Heart left ventricle (tissue), 16 donors: ENCODE data around the gene C8A. TPM values are rescaled to one million over a fixed set of nuclear protein-coding genes. Genes with fewer than 3 reads are reported as not detected.

Experiments
- ATAC-seq, 4 donors: fragments of 200-7000 bp; cut with Tn5 transposase; one replicate each; pipeline ENCODE4 v1.9.1; 2020 to 2022; ENCODE audit warnings: moderate library complexity in 4 of 4, mild to moderate bottlenecking in 3 of 4, moderate number of reproducible peaks in 1 of 4
- DNase-seq, 5 donors: peaks; one replicate each; pipeline ENCODE4 v3.0.0-alpha.2; 2020
- H3K27ac ChIP-seq, 12 donors: fragments of 200-600 bp; sonication (generic) in 4 of 12; one replicate each; pipeline versions ENCODE4 v1.5.0 to v1.8.0; 2016 to 2022; ENCODE audit warnings: mild to moderate bottlenecking in 2 of 12
- H3K27me3 ChIP-seq, 9 donors: fragments of 200-600 bp; sonication (generic) in 2 of 9; one replicate each; pipeline versions ENCODE4 v1.5.1 to v1.8.0; 2016 to 2022; ENCODE audit warnings: mild to moderate bottlenecking in 3 of 9
- H3K36me3 ChIP-seq, 9 donors: fragments of 200-600 bp; sonication (generic) in 2 of 9; one replicate each; pipeline versions ENCODE4 v1.5.0 to v1.8.0; 2018 to 2022; ENCODE audit warnings: mild to moderate bottlenecking in 2 of 9
- H3K4me1 ChIP-seq, 12 donors: fragments of 200-600 bp; sonication (generic) in 4 of 12; one replicate each; pipeline versions ENCODE4 v1.5.0 to v1.8.0; 2016 to 2022; ENCODE audit warnings: mild to moderate bottlenecking in 3 of 12
- H3K4me3 ChIP-seq, 12 donors: fragments of 200-600 bp; sonication (generic) in 4 of 12; one replicate each; pipeline versions ENCODE4 v1.5.0 to v1.8.0; 2017 to 2022; ENCODE audit warnings: mild to moderate bottlenecking in 9 of 12, moderate library complexity in 4 of 12
- H3K9me3 ChIP-seq, 12 donors: fragments of 200-600 bp; sonication (generic) in 4 of 12; one replicate each; pipeline versions ENCODE4 v1.5.0 to v1.8.0; 2016 to 2022; ENCODE audit warnings: mild to moderate bottlenecking in 1 of 12
- POLR2A ChIP-seq, 2 donors: fragments of 450-650 bp; IDR thresholded peaks; one replicate each; pipeline ENCODE4 v1.6.1; 2017; ENCODE audit warnings: antibody characterized with exemption in 2 of 2, mild to moderate bottlenecking in 2 of 2, moderate library complexity in 2 of 2
- WGBS, 4 donors: extraction: QIAGEN DNeasy Blood & Tissue Kit in 2 of 4; methylation state at CpG; one replicate each; pipeline versions ENCODE4 v1.1.5 to v1.1.7; 2013 to 2018; 5-methylcytosine and 5-hydroxymethylcytosine counted together
- intact Hi-C, 10 donors: fragments of 100-400 bp; cut with DNase I; formaldehyde crosslinking; loops; one replicate each; pipeline versions ENCODE4 v1.11.1 to v1.14.2; 2022
- polyA plus RNA-seq, 2 donors: library from polyadenylated mRNA; stranded (reverse); fragments of 200-250 nt; gene quantifications; one replicate each; pipeline ENCODE4 v1.2.3, GENCODE V29; 2013
- total RNA-seq, 9 donors: library from RNA; depleted of rRNA in 2 of 9; stranded (reverse); fragments of >200 nt in 2 of 9; fragmentation: NEBNext Ultra II Directional in 3 of 9; extraction: Animal tissue kit (Norgen Biotek cat#: 25700) in 3 of 9; gene quantifications; one replicate each; pipeline versions ENCODE4 v1.1.0 to v1.2.4, GENCODE V29; 2016 to 2023
- TF ChIP-seq, protein P1 (sequence below), 12 donors: fragments of 200-600 bp; sonication (generic) in 4 of 12; IDR thresholded peaks; one replicate each; pipeline versions ENCODE4 v1.5.0 to v1.8.0; 2018 to 2022; ENCODE audit warnings: antibody characterized with exemption in 12 of 12, mild to moderate bottlenecking in 5 of 12
- donor health status: ischemic (EF 13 %, LVEDD 7.1; RV severe dilation, severe dysfunction).
- donor health status: healthy with polysubstance abuse.
- donor health status: DM: no; HTN: yes; CAD: no.
- donor health status: DM: no; HTN: no; CAD: no.
- donor health status: ischemic (EF 25% LVEDD 6.9; RV normal size, moderate dysfunction).
- donor health status: ischemic (EF 25% LVEDD 5.7; RV mildly dilated, moderate dysfunction).
- donor health status: healthy.
- donor health status: DM: yes; HTN: yes; CAD: no.
- donor health status: ischemic (EF 35%, LVEDD 5.7; RV mildly dilated, moderate dysfunction).
- donor health status: nonischemic (EF 11% LVEDD 7.7; RV severe dilation, severe dysfunction).
- donor health status: DM: yes; HTN: yes; CAD: no.
- donor health status: PGD.
- donor health status: ischemic (EF 29% LVEDD 5.4; RV normal size, mild dysfunction).
- donor health status: nonischemic (EF 23%, LVEDD 6.1; RV moderate dilation, normal function).

The C8A gene
- total and polyA plus RNA-seq, 11 donors = not detected

DNA sequence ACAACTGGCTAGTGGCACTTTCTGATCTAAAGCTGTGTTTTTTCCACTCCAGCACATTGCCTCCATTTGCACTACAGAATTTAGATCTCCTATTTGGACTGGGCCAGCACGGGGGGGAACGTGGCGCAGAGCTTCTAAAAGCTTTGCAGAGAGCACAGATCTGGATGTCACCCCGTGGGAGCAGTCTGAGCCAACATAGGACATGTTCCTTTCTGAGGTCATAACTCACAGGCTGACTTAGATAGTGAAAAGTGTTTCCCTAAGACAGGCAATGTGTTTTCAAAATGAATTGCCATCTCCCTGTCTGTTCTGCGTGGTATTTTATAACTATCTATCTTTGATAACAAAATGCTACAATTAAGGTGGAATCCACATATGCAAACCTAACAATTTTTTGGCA lies 3.7 kb upstream of the C8A start:
- peaks cover 0 to 4% (median 0%) of the 10 kb centered on the region in 9 donors for H3K27me3 ChIP-seq
- H3K9me3 ChIP-seq = no peaks in the 10 kb centered on the region
- intact Hi-C loops = no loop called here
- H3K4me3 ChIP-seq = no peak overlapping the region
- TF ChIP-seq, protein P1, sequence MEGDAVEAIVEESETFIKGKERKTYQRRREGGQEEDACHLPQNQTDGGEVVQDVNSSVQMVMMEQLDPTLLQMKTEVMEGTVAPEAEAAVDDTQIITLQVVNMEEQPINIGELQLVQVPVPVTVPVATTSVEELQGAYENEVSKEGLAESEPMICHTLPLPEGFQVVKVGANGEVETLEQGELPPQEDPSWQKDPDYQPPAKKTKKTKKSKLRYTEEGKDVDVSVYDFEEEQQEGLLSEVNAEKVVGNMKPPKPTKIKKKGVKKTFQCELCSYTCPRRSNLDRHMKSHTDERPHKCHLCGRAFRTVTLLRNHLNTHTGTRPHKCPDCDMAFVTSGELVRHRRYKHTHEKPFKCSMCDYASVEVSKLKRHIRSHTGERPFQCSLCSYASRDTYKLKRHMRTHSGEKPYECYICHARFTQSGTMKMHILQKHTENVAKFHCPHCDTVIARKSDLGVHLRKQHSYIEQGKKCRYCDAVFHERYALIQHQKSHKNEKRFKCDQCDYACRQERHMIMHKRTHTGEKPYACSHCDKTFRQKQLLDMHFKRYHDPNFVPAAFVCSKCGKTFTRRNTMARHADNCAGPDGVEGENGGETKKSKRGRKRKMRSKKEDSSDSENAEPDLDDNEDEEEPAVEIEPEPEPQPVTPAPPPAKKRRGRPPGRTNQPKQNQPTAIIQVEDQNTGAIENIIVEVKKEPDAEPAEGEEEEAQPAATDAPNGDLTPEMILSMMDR (IDR thresholded peaks at IDR 0.05) = no peak
- TF ChIP-seq POLR2A (IDR thresholded peaks at IDR 0.05) = no peak
- H3K4me1 ChIP-seq = no peaks in the 10 kb centered on the region
- no peaks in the 10 kb centered on the region for H3K36me3 ChIP-seq
- DNase-seq (no peak), ATAC-seq (no peak)
- 62 to 78% (median 70%) methylated on average over 5 of the region's 5 CpGs for WGBS, 4 donors
- no peak overlapping the region for H3K27ac ChIP-seq

DNA sequence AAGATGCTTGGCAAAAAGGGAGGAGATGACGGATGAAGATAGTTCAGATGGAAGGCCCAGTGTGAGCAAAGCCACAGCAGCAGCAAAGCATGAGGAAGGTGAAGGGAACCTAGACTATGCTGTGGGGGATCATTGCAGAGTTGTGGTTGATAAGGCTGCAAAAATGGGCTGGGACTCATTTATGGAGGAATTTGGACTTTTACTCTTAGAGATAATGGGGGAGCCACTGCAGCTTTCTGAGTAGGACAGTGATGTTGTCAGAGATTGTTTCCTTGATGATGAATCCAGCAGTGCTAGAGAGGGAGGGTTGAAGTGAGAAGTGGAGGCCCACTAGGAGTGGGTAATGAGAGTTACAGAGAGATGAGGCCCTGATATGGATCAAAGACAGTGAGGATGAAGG lies 2.1 kb upstream of the C8A start:
- intact Hi-C loops = no loop called here
- 0 to 95% (median 44%) methylated on average over 1 of the region's 1 CpG for WGBS, 4 donors
- no peaks in the 10 kb centered on the region for H3K36me3 ChIP-seq
- H3K4me3 ChIP-seq = no peak overlapping the region
- no peak overlapping the region for H3K27ac ChIP-seq
- ATAC-seq (no peak), DNase-seq (no peak)
- H3K9me3 ChIP-seq = no peaks in the 10 kb centered on the region
- peaks cover 0 to 9% (median 0%) of the 10 kb centered on the region in 9 donors for H3K27me3 ChIP-seq
- no peaks in the 10 kb centered on the region for H3K4me1 ChIP-seq
- TF ChIP-seq POLR2A (IDR thresholded peaks at IDR 0.05) = no peak
- TF ChIP-seq, protein P1 (IDR thresholded peaks at IDR 0.05) = no peak

DNA sequence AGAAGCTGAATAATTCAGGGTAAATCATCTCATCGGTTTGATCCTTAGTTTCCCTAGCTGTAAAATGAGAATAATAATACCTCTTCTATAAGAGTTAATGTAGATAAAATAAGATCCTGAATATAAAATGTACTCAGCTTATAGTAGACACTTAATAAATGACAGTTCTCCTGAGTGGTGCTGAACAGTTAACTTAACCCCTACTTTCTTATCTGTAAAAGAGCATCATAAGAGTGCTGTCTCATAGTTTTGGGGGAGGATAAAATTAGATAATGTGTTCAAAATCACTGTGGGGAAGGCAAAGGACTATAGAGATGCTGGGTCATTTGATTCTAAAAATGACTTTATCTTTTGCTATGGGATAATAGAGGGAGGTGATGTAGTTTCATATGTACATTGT lies 593 bp downstream of the C8A start:
- Histone ChIP-seq H3K27ac (no peak overlapping the region), H3K27me3 (peaks cover 0 to 9% (median 0%) of the 10 kb centered on the region in 9 donors), H3K9me3 (no peaks in the 10 kb centered on the region), H3K4me1 (no peaks in the 10 kb centered on the region), H3K36me3 (no peaks in the 10 kb centered on the region), H3K4me3 (no peak overlapping the region)
- intact Hi-C loops = no loop called here
- WGBS, 4 donors = 79 to 94% (median 90%) methylated on average over 1 of the region's 1 CpG
- TF ChIP-seq, protein P1 (IDR thresholded peaks at IDR 0.05) = no peak
- no peak for TF ChIP-seq POLR2A (IDR thresholded peaks at IDR 0.05)
- no peak for ATAC-seq
- no peak for DNase-seq

DNA sequence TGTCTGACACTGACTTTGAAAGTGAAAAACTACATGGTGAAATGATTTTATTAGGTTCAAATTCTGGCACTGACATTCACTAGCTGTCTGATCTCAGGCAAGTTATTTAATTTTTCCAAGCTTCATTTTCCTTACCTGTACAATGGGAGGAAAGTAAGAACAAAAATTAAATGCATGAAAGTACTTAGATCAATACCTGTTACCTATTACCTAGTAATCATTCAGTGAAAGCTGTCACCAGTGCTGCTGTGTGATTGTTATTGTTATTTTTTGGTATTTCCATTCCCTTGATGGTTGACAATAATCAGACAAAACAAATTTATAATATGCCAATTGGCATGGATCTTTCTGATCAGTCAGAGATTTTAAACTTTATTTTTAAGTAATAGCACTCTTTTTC lies 1.6 kb downstream of the C8A start:
- H3K27ac ChIP-seq = no peak overlapping the region
- H3K4me1 ChIP-seq = no peaks in the 10 kb centered on the region
- H3K9me3 ChIP-seq = no peaks in the 10 kb centered on the region
- intact Hi-C loops = no loop called here
- no peak for TF ChIP-seq POLR2A (IDR thresholded peaks at IDR 0.05)
- TF ChIP-seq, protein P1 (IDR thresholded peaks at IDR 0.05) = no peak
- H3K36me3 ChIP-seq = no peaks in the 10 kb centered on the region
- no peak for DNase-seq
- peaks cover 0 to 9% (median 0%) of the 10 kb centered on the region in 9 donors for H3K27me3 ChIP-seq
- ATAC-seq = no peak
- H3K4me3 ChIP-seq = no peak overlapping the region
